Epithelial cell of prostate (primary cell): ENCODE measurements around the gene OBSCN.
"Not testable (repeated sequence)": the region's sequence is repeated elsewhere in the genome, so short reads cannot be mapped to it uniquely, and the experiment has no call there.

ENCODE experiments used
- DNase-seq: peaks from one replicate; pipeline ENCODE4 v3.0.0-alpha.2; 2011; ENCODE audit warnings: low read depth, low spot score
- H3K27ac ChIP-seq: fragments of 450-650 bp; 2 replicates; pipeline ENCODE4 v1.5.1; 2017; ENCODE audit warnings: mild to moderate bottlenecking

OBSCN gene

DNA sequence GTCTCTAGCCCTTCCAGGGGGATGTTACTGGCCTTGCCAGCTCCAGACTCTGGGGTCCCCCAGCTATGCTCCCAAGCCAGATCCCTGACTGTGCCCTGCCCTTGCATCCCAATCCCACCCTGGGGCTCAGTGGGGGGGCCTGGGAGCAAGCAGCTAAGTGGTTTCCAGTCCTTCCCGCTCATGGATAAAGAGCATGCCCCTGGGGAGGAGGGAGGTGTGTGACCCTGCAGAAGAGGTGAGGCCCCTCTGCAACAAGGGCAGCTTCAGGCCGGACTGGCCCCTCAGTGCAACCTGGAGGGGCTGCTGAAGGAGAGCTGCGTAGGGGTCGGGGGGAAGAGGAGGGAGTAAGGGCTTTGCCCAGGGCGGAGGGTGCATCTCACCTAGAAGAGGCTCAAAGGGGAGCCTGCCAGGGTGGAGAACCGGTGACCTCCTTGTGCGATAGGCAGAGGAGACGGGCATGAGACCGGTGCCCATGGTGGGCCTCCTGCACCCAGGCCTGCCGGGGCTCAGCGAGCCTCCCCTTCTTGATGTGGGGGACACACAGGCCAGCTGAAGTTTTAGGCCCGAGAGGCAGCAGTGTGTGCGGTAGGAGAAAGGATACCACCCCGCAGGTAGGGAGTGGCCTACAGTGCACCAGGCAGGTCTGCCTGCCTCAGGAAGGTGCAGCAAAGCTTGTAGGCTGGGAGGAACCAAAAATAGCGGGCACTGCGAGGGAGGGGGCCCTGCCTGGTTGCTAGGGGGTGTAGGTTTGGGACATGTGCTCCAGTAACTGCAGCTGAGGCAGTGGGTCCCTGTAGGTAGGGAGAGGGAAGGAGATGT is 3.1 kb downstream of the OBSCN start:
- H3K27ac ChIP-seq, result no peak overlapping the region
- no peak for DNase-seq

GRCh38 chr1:228211531-228212414 is 3.9 kb downstream of the OBSCN start:
- H3K27ac ChIP-seq, result no peak overlapping the region
- DNase-seq, result no peak

GRCh38 chr1:228212415-228212965 is 4.6 kb downstream of the OBSCN start:
- DNase-seq, result no peak
- no peak overlapping the region for H3K27ac ChIP-seq

DNA sequence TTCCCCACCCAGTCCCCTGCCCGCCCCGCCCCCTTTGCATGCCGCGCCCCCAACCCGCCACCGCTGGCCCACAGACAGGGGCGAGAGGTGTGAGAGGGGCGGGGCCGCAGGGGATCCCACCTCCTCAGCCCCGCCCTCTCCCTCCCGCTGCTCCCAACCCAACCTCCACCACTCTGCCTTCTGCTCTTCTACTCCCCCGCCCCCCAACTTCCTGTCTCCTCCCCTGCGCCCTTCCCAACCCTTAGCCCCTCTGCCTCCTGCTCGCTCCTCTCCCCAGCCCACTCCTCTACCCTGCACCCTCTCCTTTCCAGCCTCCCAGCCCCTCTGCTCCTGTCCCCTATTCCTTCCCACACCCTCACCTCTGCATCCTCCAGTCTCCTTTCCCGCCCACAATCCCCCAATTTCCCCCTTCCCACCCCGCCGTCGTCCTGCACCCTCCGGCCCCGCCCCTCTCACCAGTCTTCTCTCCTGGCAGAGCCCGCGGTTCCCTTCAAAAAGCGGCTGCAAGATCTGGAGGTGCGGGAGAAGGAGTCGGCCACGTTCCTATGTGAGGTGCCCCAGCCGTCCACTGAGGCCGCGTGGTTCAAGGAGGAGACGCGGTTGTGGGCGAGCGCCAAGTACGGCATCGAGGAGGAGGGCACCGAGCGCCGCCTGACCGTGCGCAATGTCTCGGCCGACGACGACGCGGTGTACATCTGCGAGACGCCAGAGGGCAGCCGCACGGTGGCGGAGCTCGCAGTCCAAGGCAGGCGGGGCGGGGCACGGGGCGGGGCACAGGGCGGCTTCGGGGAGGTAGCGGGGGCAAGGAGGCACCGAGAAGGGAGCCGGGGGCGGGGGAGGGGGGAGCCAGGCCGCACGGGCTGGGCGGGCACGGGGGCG is 5.4 kb downstream of the OBSCN start:
- H3K27ac ChIP-seq, result peak overlapping the region; percentile 29
- peak; percentile 40 for DNase-seq

DNA sequence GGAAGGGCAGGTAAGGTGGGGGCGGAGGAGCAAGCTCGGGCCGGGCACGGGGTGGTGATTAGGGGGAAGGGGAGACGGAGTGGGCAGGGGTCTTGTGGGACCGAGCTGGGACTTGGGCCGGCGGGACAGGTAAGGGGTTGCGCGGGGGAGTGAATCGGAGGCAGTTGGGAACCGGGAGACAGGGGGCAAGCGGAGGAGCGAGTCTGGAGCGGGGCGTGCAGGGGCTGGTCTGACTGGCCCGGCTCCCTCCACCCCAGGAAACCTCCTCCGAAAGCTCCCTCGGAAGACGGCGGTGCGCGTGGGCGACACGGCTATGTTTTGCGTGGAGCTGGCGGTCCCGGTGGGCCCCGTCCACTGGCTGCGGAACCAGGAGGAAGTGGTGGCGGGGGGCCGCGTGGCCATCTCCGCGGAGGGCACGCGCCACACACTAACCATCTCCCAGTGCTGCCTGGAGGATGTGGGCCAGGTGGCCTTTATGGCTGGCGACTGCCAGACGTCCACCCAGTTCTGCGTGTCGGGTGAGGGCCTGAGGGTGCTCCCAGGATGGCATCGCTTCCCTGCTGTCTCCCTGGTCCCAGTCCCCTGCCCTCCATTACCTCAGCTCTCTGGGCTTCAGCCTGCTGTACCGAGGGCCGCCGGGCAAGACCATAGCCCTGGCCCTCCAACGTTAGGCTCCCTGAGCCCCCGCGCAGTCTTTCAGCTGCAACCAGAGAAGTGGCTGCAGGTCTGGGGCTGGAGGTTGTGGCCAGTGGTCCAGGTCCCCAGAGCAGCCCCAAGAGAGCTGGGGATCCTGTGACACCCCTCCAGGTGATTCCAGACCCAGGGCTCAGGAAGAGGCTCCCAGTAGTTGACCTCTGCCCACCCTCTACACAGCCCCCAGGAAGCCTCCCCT is 6.3 kb downstream of the OBSCN start:
- H3K27ac ChIP-seq, result no peak overlapping the region

GRCh38 chr1:228214921-228215662 is 7.2 kb downstream of the OBSCN start:
- no peak overlapping the region for H3K27ac ChIP-seq
- DNase-seq, result no peak

More for the DNA sequence above, 6.3 kb downstream of the OBSCN start:
- DNase-seq, result no peak

GRCh38 chr1:228215663-228216116 is 7.8 kb downstream of the OBSCN start:
- H3K27ac ChIP-seq, result no peak overlapping the region
- DNase-seq, result no peak

- DNase-seq, result no peak
- no peak overlapping the region for H3K27ac ChIP-seq
Measured at GRCh38 chr1:228216371-228217320, 8.8 kb downstream of the OBSCN start.

DNA sequence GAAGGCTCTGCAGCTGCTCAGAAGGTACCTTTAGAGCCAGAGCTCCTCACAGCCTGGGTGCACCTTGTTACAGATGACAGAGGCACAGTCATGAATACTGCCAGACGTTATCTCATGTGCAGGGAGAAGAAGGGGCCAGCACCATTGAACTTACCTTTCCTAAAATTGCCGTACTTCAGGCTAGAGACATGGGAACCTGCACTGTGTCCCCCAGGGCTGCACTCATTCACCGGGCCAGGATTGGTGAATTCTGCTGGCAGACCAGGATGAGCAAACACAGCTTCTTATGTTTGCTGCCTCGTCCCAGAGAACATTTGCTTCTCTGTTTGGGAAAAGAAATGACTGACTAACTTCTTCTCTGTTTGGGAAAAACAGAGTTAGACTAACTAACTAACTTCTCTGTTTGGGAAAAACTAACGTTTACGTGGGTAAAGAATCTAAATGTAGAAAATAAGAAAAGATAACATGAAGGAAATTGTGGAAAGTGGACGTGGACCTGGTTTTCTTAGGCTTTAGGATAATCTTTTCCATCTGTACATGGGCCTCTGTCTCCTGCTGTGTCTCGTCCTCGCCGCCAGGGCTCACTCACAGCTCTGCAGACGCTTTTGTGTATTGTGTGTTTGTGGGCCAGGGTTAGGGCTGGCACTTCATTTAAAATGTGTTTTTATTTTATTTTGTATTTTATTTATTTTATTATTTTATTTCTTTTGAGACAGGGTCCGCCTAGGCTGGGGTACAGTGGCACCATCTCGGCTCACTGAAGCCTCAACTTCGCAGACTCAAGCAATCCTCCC is 9.9 kb downstream of the OBSCN start:
- no peak overlapping the region for H3K27ac ChIP-seq
- DNase-seq, result no peak

GRCh38 chr1:228218513-228219244 is 10.8 kb downstream of the OBSCN start:
- H3K27ac ChIP-seq, result no peak overlapping the region
- DNase-seq, result no peak

DNA sequence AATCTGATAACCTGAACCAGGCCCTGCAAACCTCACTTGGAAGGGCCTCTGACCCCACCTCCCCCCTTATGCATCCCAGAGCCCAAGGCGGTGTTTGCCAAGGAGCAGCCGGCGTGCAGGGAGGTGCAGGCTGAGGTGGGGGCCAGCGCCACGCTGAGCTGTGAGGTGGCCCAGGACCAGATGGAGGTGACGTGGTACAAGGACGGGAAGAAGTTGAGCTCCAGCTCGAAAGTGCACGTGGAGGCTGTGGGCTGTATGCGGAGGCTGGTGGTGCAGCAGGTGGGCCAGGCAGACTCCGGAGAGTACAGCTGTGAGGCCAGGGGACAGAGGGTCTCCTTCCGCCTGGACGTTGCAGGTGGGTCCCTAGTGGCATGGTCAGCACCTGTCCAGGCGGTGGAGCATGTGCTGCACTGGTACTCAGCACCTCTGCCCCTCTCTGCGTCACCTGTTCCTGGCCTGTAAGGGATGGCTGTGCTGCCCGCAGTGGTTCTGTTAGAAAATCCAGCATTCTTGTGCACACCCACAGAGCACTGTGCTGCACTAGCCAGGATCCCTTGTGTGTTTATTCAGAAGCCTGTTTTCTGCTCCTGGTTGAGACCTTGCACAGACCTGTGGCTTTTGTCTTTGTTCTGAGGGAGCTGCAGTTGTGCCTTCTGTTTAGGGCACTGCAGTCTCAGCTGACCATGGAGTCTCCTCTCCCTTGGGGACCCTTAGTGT is 11.6 kb downstream of the OBSCN start:
- no peak for DNase-seq

GRCh38 chr1:228219962-228220780 is 12.3 kb downstream of the OBSCN start:
- DNase-seq, result no peak

More for the DNA sequence above, 11.6 kb downstream of the OBSCN start:
- H3K27ac ChIP-seq, result no peak overlapping the region

GRCh38 chr1:228221097-228221496 is 13.3 kb downstream of the OBSCN start:
- DNase-seq, H3K27ac ChIP-seq: not testable (repeated sequence)

More at GRCh38 chr1:228219962-228220780, 12.3 kb downstream of the OBSCN start:
- no peak overlapping the region for H3K27ac ChIP-seq

- DNase-seq, result no peak
- H3K27ac ChIP-seq, result no peak overlapping the region
Measured at GRCh38 chr1:228222548-228222947, 14.7 kb downstream of the OBSCN start.
